Liver (tissue), 9 donors: Measurements from ENCODE around the gene DAGLA. TPM values are rescaled to one million over a fixed set of nuclear protein-coding genes. Genes with fewer than 3 reads are reported as not detected.

Experiments used
- DNase-seq: peaks from one replicate; pipeline ENCODE4 v3.0.0-alpha.2; 2017; ENCODE audit warnings: low spot score
- H3K27ac ChIP-seq, 2 donors: one replicate each; pipeline ENCODE4 v1.7.0; 2013; ENCODE audit warnings: inconsistent platforms in 2 of 2, low read length in 2 of 2, control low read depth in 1 of 2, low read depth in 1 of 2, mild to moderate bottlenecking in 1 of 2
- H3K27me3 ChIP-seq, 4 donors: one replicate each; pipeline versions ENCODE4 v1.6.1 to v1.7.0; 2013; ENCODE audit warnings: low read length in 3 of 4, inconsistent platforms in 1 of 4, mild to moderate bottlenecking in 1 of 4, moderate library complexity in 1 of 4; ENCODE audit not compliant: control insufficient read depth in 4 of 4, insufficient read depth in 4 of 4
- H3K36me3 ChIP-seq, 4 donors: one replicate each; pipeline versions ENCODE4 v1.6.1 to v1.7.0; 2013; ENCODE audit warnings: low read length in 3 of 4, mild to moderate bottlenecking in 3 of 4, low read depth in 1 of 4, moderate library complexity in 1 of 4; ENCODE audit not compliant: control insufficient read depth in 4 of 4, insufficient read depth in 3 of 4
- H3K4me1 ChIP-seq, 4 donors: one replicate each; pipeline versions ENCODE4 v1.6.1 to v1.7.0; 2013; ENCODE audit warnings: low read length in 3 of 4, mild to moderate bottlenecking in 3 of 4, moderate library complexity in 1 of 4; ENCODE audit not compliant: control insufficient read depth in 4 of 4, insufficient read depth in 4 of 4
- H3K4me3 ChIP-seq, 3 donors: one replicate each; pipeline versions ENCODE4 v1.6.1 to v1.7.0; 2013; ENCODE audit warnings: low read length in 3 of 3, control low read depth in 1 of 3, low read depth in 1 of 3, mild to moderate bottlenecking in 1 of 3
- H3K9ac ChIP-seq, 2 donors: one replicate each; pipeline ENCODE4 v1.7.0; 2013; ENCODE audit warnings: low read length in 2 of 2, mild to moderate bottlenecking in 2 of 2, moderate library complexity in 2 of 2, control low read depth in 1 of 2, low read depth in 1 of 2
- H3K9me3 ChIP-seq, 4 donors: one replicate each; pipeline versions ENCODE4 v1.6.1 to v1.7.0; 2013; ENCODE audit warnings: low read length in 3 of 4; ENCODE audit not compliant: control insufficient read depth in 4 of 4
- CTCF ChIP-seq: fragments of 150-350 bp; IDR thresholded peaks from 2 replicates; pipeline ENCODE4 v1.5.1; 2017; ENCODE audit warnings: improper control_type of control experiment, low read depth, low read length; ENCODE audit not compliant: missing input control
- EGR1 ChIP-seq, 2 donors: IDR thresholded peaks; 2 replicates each; pipeline ENCODE4 v1.6.1; 2016 to 2018; ENCODE audit warnings: antibody characterized with exemption in 2 of 2, low read depth in 2 of 2
- FOXA1 ChIP-seq: IDR thresholded peaks from 2 replicates; pipeline ENCODE4 v1.6.1; 2016; ENCODE audit warnings: antibody characterized with exemption
- FOXA2 ChIP-seq: IDR thresholded peaks from 2 replicates; pipeline ENCODE4 v1.6.1; 2016; ENCODE audit warnings: antibody characterized with exemption
- GABPA ChIP-seq, 2 donors: IDR thresholded peaks in 1 of 2; conservative IDR thresholded peaks in 1 of 2; 2 replicates each; pipeline ENCODE4 v1.6.1; 2016; ENCODE audit warnings: antibody characterized with exemption in 2 of 2, mild to moderate bottlenecking in 1 of 2, moderate library complexity in 1 of 2
- HNF4A ChIP-seq, 2 donors: conservative IDR thresholded peaks; 2 replicates each; pipeline ENCODE4 v1.6.1; 2016; ENCODE audit warnings: antibody characterized with exemption in 2 of 2, mild to moderate bottlenecking in 2 of 2
- HNF4G ChIP-seq: IDR thresholded peaks from 2 replicates; pipeline ENCODE4 v1.6.1; 2016; ENCODE audit warnings: antibody characterized with exemption
- JUND ChIP-seq, 2 donors: IDR thresholded peaks; 2 replicates each; pipeline ENCODE4 v1.6.1; 2016; ENCODE audit warnings: antibody characterized with exemption in 2 of 2
- NR2F2 ChIP-seq: IDR thresholded peaks from 2 replicates; pipeline ENCODE4 v1.6.1; 2016; ENCODE audit warnings: antibody characterized with exemption
- SP1 ChIP-seq: IDR thresholded peaks from 2 replicates; pipeline ENCODE4 v1.6.1; 2018; ENCODE audit warnings: antibody characterized with exemption, mild to moderate bottlenecking
- TAF1 ChIP-seq: conservative IDR thresholded peaks from 2 replicates; pipeline ENCODE4 v1.6.1; 2016; ENCODE audit warnings: antibody characterized with exemption, mild to moderate bottlenecking
- YY1 ChIP-seq: IDR thresholded peaks from 2 replicates; pipeline ENCODE4 v1.6.1; 2016; ENCODE audit warnings: antibody characterized with exemption, mild to moderate bottlenecking
- ZBTB33 ChIP-seq: IDR thresholded peaks from 2 replicates; pipeline ENCODE4 v1.6.1; 2016; ENCODE audit warnings: antibody characterized with exemption
- WGBS: extraction: QIAGEN DNeasy Blood & Tissue Kit; methylation state at CpG from one replicate; pipeline ENCODE4 v1.1.7; 2013; 5-methylcytosine and 5-hydroxymethylcytosine counted together
- polyA plus RNA-seq, 2 donors: library from polyadenylated mRNA; stranded (reverse) in 1 of 2; unstranded in 1 of 2; fragments of 200-250 nt in 1 of 2; fragments of >200 nt in 1 of 2; fragmentation: Nextera tagmentation in 1 of 2; extraction: Ambion mirVana in 1 of 2; gene quantifications; one replicate each; pipeline versions ENCODE4 v1.2.1 to v1.2.3, GENCODE V29; 2013 to 2015
- total RNA-seq, 2 donors: library from RNA; depleted of rRNA; stranded (reverse); fragments of >200 nt; gene quantifications; one replicate each; pipeline ENCODE4 v1.2.3, GENCODE V29; 2014
- TF ChIP-seq, protein P1 (sequence below): IDR thresholded peaks from 2 replicates; pipeline ENCODE4 v1.6.1; 2016; ENCODE audit warnings: antibody characterized with exemption, mild to moderate bottlenecking
- TF ChIP-seq, protein P2 (sequence below): IDR thresholded peaks from 2 replicates; pipeline ENCODE4 v1.6.1; 2016; ENCODE audit warnings: antibody characterized with exemption
- TF ChIP-seq, protein P3 (sequence below): IDR thresholded peaks from 2 replicates; pipeline ENCODE4 v1.6.1; 2016; ENCODE audit warnings: antibody characterized with exemption
- donor health status: healthy.
- donor health status: healthy.
- donor health status: healthy.
- donor health status: healthy.
- donor health status: healthy.

The DAGLA gene
- total and polyA plus RNA-seq, 4 donors: 0.13 to 0.84 (median 0.60) TPM

GRCh38 chr11:61739413-61739812, 59.2 kb downstream of the DAGLA start:
- Histone ChIP-seq H3K9me3 (no peaks in the 10 kb centered on the region), H3K4me1 (no peaks in the 10 kb centered on the region), H3K27me3 (no peaks in the 10 kb centered on the region), H3K27ac (no peak overlapping the region), H3K9ac (no peak overlapping the region), H3K4me3 (no peak overlapping the region), H3K36me3 (no peaks in the 10 kb centered on the region)
- TF ChIP-seq, protein P1, sequence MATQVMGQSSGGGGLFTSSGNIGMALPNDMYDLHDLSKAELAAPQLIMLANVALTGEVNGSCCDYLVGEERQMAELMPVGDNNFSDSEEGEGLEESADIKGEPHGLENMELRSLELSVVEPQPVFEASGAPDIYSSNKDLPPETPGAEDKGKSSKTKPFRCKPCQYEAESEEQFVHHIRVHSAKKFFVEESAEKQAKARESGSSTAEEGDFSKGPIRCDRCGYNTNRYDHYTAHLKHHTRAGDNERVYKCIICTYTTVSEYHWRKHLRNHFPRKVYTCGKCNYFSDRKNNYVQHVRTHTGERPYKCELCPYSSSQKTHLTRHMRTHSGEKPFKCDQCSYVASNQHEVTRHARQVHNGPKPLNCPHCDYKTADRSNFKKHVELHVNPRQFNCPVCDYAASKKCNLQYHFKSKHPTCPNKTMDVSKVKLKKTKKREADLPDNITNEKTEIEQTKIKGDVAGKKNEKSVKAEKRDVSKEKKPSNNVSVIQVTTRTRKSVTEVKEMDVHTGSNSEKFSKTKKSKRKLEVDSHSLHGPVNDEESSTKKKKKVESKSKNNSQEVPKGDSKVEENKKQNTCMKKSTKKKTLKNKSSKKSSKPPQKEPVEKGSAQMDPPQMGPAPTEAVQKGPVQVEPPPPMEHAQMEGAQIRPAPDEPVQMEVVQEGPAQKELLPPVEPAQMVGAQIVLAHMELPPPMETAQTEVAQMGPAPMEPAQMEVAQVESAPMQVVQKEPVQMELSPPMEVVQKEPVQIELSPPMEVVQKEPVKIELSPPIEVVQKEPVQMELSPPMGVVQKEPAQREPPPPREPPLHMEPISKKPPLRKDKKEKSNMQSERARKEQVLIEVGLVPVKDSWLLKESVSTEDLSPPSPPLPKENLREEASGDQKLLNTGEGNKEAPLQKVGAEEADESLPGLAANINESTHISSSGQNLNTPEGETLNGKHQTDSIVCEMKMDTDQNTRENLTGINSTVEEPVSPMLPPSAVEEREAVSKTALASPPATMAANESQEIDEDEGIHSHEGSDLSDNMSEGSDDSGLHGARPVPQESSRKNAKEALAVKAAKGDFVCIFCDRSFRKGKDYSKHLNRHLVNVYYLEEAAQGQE: no peak
- no peak for TF ChIP-seq CTCF
- 93% methylated on average over 15 of the region's 15 CpGs for WGBS
- no peak for DNase-seq

DNA sequence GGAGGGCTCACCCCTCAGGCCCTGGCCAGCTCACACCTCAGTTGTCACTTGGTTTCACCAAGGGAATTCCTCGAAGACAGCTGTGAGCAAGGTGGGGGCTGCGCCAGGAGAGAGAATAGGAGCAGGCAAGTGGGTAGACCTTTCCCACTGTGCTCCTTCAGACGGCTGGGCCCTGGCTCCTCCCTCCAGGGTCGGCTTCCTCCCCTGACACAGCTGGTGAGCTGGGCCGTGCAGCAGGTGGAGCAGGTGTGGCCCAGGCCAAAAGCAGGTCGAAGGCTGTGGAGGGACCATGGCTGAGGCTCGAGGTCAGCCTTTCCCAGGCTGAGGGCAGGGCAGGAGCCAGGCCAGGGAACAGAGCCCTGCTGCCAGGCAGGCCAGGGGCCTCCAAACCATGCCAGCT, 59.8 kb downstream of the DAGLA start:
- no peaks in the 10 kb centered on the region for H3K4me1 ChIP-seq
- no peak overlapping the region for H3K9ac ChIP-seq
- no peak overlapping the region for H3K27ac ChIP-seq
- H3K4me3 ChIP-seq: no peak overlapping the region
- DNase-seq: no peak
- WGBS: 60% methylated on average over 7 of the region's 7 CpGs
- H3K36me3 ChIP-seq: no peaks in the 10 kb centered on the region
- TF ChIP-seq HNF4A (conservative IDR thresholded peaks at IDR 0.05) (no peak), ZBTB33 (no peak), HNF4G (no peak), EGR1 (IDR thresholded peaks at IDR 0.05; ENCODE audit: low read depth in 2 of 2) (no peak), SP1 (no peak), YY1 (no peak), FOXA2 (no peak), NR2F2 (no peak), JUND (IDR thresholded peaks at IDR 0.05) (no peak), FOXA1 (no peak), CTCF (no peak), GABPA (IDR thresholded peaks at IDR 0.05 in 1 of 2, conservative IDR thresholded peaks at IDR 0.05 in 1 of 2) (no peak), TAF1 (no peak)
- TF ChIP-seq, protein P2, sequence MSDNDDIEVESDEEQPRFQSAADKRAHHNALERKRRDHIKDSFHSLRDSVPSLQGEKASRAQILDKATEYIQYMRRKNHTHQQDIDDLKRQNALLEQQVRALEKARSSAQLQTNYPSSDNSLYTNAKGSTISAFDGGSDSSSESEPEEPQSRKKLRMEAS: no peak
- TF ChIP-seq, protein P1: no peak
- TF ChIP-seq, protein P3, sequence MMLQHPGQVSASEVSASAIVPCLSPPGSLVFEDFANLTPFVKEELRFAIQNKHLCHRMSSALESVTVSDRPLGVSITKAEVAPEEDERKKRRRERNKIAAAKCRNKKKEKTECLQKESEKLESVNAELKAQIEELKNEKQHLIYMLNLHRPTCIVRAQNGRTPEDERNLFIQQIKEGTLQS: no peak
- no peaks in the 10 kb centered on the region for H3K27me3 ChIP-seq
- no peaks in the 10 kb centered on the region for H3K9me3 ChIP-seq
